GM20431 (cell line): Measurements from ENCODE around the gene SF3B3.
"Not testable (repeated sequence)": the region's sequence is repeated elsewhere in the genome, so short reads cannot be mapped to it uniquely, and the experiment has no call there.

Experiments
- in situ Hi-C: fragments of 300-500 bp; cut with MseI, MboI; formaldehyde crosslinking; loops from one replicate; pipeline ENCODE4 v1.15.0; 2020; ENCODE audit warnings: low sequenced_read_pairs; ENCODE audit not compliant: unreplicated experiment

SF3B3 gene

GRCh38 chr16:70510216-70510615, 13.4 kb upstream of the SF3B3 start:
- in situ Hi-C loops, result no loop called here

- in situ Hi-C loops, result no loop called here
These were observed 11.8 kb upstream of the SF3B3 start for GRCh38 chr16:70511833-70512232.

- in situ Hi-C loops, result no loop called here
These were observed 11.2 kb upstream of the SF3B3 start for GRCh38 chr16:70512456-70512855.

GRCh38 chr16:70520612-70521297, 2.9 kb upstream of the SF3B3 start:
- in situ Hi-C loops, result no loop called here

GRCh38 chr16:70522216-70523075, 1.2 kb upstream of the SF3B3 start:
- in situ Hi-C loops, result no loop called here

- in situ Hi-C loops, result no loop called here
These were observed 407 bp upstream of the SF3B3 start, which contains the start of gene COG4 for GRCh38 chr16:70523076-70523742. Gene COG4 (minus strand): TSS chr16:70523554. CDS start chr16:70523543, 11 bp downstream.

GRCh38 chr16:70524399-70524825, 796 bp downstream of the SF3B3 start:
- in situ Hi-C loops, result not testable (repeated sequence)

- in situ Hi-C loops, result no loop called here
These were observed 2.8 kb downstream of the SF3B3 start for GRCh38 chr16:70526403-70526802.

GRCh38 chr16:70527315-70527996, 3.8 kb downstream of the SF3B3 start:
- in situ Hi-C loops, result no loop called here

GRCh38 chr16:70529051-70529777, 5.6 kb downstream of the SF3B3 start:
- in situ Hi-C loops, result no loop called here

GRCh38 chr16:70529954-70530353, 6.3 kb downstream of the SF3B3 start:
- in situ Hi-C loops, result not testable (repeated sequence)

- in situ Hi-C loops, result no loop called here
These were observed 11.4 kb downstream of the SF3B3 start for GRCh38 chr16:70534971-70535370.

- in situ Hi-C loops, result no loop called here
These were observed 17.4 kb downstream of the SF3B3 start for GRCh38 chr16:70540994-70541393.

GRCh38 chr16:70544548-70544947, 20.9 kb downstream of the SF3B3 start:
- in situ Hi-C loops, result no loop called here

GRCh38 chr16:70548936-70549335, 25.3 kb downstream of the SF3B3 start:
- in situ Hi-C loops, result no loop called here

- in situ Hi-C loops, result no loop called here
These were observed 26.5 kb downstream of the SF3B3 start for GRCh38 chr16:70550082-70550481.

GRCh38 chr16:70551788-70552187, 28.2 kb downstream of the SF3B3 start:
- in situ Hi-C loops, result no loop called here

- in situ Hi-C loops, result no loop called here
These were observed 29.1 kb downstream of the SF3B3 start for GRCh38 chr16:70552675-70553074.

GRCh38 chr16:70553645-70554044, 30.0 kb downstream of the SF3B3 start:
- in situ Hi-C loops, result no loop called here

- in situ Hi-C loops, result no loop called here
These were observed 32.4 kb downstream of the SF3B3 start for GRCh38 chr16:70556063-70556462.
